ENCODE results near the gene SUCO.

- TF ChIP-seq FOXK2 (IDR thresholded peaks at IDR 0.05) (no peak), CTBP1 (IDR thresholded peaks at IDR 0.05; ENCODE audit: borderline replicate concordance) (no peak)
Observed at GRCh38 chr1:172637522-172637921, 104.6 kb downstream of the SUCO start.

All from HEK293T (cell line).